Ovary (tissue), 9 donors: ENCODE data around the gene DGKG. TPM values are rescaled to one million over a fixed set of nuclear protein-coding genes. Genes with fewer than 3 reads are reported as not detected.

Source experiments
- DNase-seq, 5 donors: peaks; one replicate each; pipeline ENCODE4 v3.0.0-alpha.2; 2019 to 2020
- H3K27ac ChIP-seq, 2 donors: fragments of 200-600 bp; one replicate each; pipeline versions ENCODE4 v1.5.1 to v1.8.0; 2019 to 2022
- H3K27me3 ChIP-seq: fragments of 200-600 bp; one replicate; pipeline ENCODE4 v1.8.0; 2022
- H3K36me3 ChIP-seq: fragments of 200-600 bp; sonication (generic); one replicate; pipeline ENCODE4 v1.5.1; 2019
- H3K4me1 ChIP-seq: one replicate; pipeline ENCODE4 v1.8.1; 2013; ENCODE audit warnings: mild to moderate bottlenecking, moderate library complexity; ENCODE audit not compliant: insufficient read depth
- H3K4me3 ChIP-seq: fragments of 200-600 bp; sonication (generic); one replicate; pipeline ENCODE4 v1.5.1; 2017
- H3K9me3 ChIP-seq, 2 donors: fragments of 200-600 bp in 1 of 2; sonication (generic) in 1 of 2; one replicate each; pipeline versions ENCODE4 v1.5.1 to v1.8.1; 2013 to 2019; ENCODE audit warnings: mild to moderate bottlenecking in 1 of 2, moderate library complexity in 1 of 2
- EP300 ChIP-seq: sonication (generic); formaldehyde crosslinking; IDR thresholded peaks from one replicate; pipeline ENCODE4 v1.6.1; 2017; ENCODE audit warnings: antibody characterized with exemption
- POLR2A ChIP-seq: fragments of 450-650 bp; IDR thresholded peaks from one replicate; pipeline ENCODE4 v1.6.1; 2017; ENCODE audit warnings: antibody characterized with exemption, mild to moderate bottlenecking, moderate library complexity
- WGBS, 3 donors: extraction: QIAGEN DNeasy Blood & Tissue Kit in 1 of 3; methylation state at CpG; one replicate each; pipeline versions ENCODE4 v1.1.5 to v1.1.7; 2013 to 2017; 5-methylcytosine and 5-hydroxymethylcytosine counted together
- intact Hi-C, 4 donors: fragments of 100-400 bp; cut with DNase I; formaldehyde crosslinking; loops; one replicate each; pipeline versions ENCODE4 v1.11.0 to v1.15.1; 2022 to 2023
- polyA plus RNA-seq, 2 donors: library from polyadenylated mRNA; stranded (reverse); fragments of 200-250 nt in 1 of 2; fragments of 350-450 nt in 1 of 2; fragmentation: Illumina TruSeq in 1 of 2; extraction: RNeasy Lipid Tissue Mini Kit (QIAGEN cat#74804) in 1 of 2; gene quantifications; one replicate each; pipeline ENCODE4 v1.2.3, GENCODE V29; 2013 to 2014
- total RNA-seq, 7 donors: library from RNA; depleted of rRNA in 2 of 7; stranded (reverse); fragments of >200 nt in 2 of 7; fragmentation: NEBNext Ultra II Directional in 3 of 7; extraction: Animal tissue kit (Norgen Biotek cat#: 25700) in 3 of 7; gene quantifications; one replicate each; pipeline versions ENCODE4 v1.1.0 to v1.2.4, GENCODE V29; 2016 to 2023
- TF ChIP-seq, protein P1 (sequence below), 3 donors: fragments of 450-650 bp in 2 of 3; fragments of 200-600 bp in 1 of 3; IDR thresholded peaks; one replicate each; pipeline versions ENCODE4 v1.5.1 to v1.8.0; 2016 to 2022; ENCODE audit warnings: antibody characterized with exemption in 3 of 3, mild to moderate bottlenecking in 1 of 3
- donor health status: DM: no; HTN: no; CAD: no; lungs with moderate emphysema.
- donor health status: DM: no; HTN: no; CAD: no.
- donor health status: Bipolar disorder and iron deficiency.
- donor health status: DM: yes; HTN: yes; CAD: no.
- donor health status: DM: no; HTN: no; CAD: no.
- donor health status: DM: yes; HTN: yes; CAD: no.

DGKG gene
- total and polyA plus RNA-seq, 9 donors: 1.0 to 7.0 (median 4.1) TPM

DNA sequence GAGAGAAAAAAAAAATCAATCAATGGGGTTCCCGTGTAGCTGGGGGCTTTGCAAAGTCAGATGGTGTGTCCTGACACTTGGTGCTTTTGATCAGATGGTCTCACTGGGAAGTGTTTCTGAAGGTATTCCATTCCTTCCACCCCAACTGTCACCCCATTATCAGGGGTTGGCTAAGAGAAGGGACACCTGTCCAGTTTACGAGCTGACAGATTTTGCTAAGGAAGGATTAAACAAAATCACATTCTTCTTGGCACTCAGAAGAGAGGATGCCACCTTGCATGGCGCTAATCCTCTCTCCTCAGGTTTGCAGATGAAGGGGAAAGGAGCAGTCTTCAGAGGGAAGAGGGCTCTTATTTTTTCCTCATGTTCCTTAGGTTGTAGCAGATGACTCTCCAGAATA, 149.4 kb downstream of the DGKG start:
- H3K27ac ChIP-seq: no peak overlapping the region
- H3K4me3 ChIP-seq: no peak overlapping the region
- WGBS, 3 donors: 74 to 80% (median 80%) methylated on average over 3 of the region's 3 CpGs
- intact Hi-C loops: no loop called here
- DNase-seq: no peak
- no peaks in the 10 kb centered on the region for H3K9me3 ChIP-seq
- TF ChIP-seq POLR2A: no peak
- peaks cover 8% of the 10 kb centered on the region for H3K4me1 ChIP-seq
- no peaks in the 10 kb centered on the region for H3K36me3 ChIP-seq
- no peaks in the 10 kb centered on the region for H3K27me3 ChIP-seq

DNA sequence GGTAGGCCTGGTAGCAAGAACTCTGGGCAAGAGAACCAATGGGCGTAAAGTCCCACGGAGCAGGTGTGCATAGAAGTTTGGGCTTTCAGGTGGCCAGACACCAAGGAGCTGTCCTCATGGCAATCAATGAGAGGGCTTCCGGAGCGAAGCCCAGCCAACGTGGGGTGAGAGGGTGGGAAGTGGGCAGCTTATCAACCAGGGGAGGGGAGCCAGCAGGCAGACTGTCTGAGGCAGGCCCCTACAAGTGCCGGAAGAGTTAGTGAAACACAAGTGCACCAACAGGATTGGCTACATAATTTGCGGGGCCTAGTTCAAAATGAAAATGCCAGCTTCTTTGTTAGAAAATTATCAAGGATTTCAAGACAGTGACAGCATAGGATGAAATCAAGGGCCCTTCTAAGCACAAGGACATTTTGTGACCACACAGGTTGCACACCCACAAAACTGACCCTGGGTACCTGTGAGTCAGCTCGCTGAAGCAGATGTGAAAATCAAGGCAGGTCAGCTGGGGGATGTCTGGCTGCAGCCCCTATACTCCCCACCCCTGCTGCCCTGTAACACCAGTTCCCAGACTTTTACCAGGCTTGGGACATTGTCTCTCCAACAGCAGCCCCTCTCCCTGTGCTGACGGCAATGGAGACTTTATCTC, 151.1 kb downstream of the DGKG start:
- Histone ChIP-seq H3K4me3 (no peak overlapping the region), H3K9me3 (no peaks in the 10 kb centered on the region), H3K36me3 (no peaks in the 10 kb centered on the region), H3K27ac (no peak overlapping the region), H3K27me3 (no peaks in the 10 kb centered on the region), H3K4me1 (peaks cover 8% of the 10 kb centered on the region)
- no peak for TF ChIP-seq POLR2A
- TF ChIP-seq, protein P1, sequence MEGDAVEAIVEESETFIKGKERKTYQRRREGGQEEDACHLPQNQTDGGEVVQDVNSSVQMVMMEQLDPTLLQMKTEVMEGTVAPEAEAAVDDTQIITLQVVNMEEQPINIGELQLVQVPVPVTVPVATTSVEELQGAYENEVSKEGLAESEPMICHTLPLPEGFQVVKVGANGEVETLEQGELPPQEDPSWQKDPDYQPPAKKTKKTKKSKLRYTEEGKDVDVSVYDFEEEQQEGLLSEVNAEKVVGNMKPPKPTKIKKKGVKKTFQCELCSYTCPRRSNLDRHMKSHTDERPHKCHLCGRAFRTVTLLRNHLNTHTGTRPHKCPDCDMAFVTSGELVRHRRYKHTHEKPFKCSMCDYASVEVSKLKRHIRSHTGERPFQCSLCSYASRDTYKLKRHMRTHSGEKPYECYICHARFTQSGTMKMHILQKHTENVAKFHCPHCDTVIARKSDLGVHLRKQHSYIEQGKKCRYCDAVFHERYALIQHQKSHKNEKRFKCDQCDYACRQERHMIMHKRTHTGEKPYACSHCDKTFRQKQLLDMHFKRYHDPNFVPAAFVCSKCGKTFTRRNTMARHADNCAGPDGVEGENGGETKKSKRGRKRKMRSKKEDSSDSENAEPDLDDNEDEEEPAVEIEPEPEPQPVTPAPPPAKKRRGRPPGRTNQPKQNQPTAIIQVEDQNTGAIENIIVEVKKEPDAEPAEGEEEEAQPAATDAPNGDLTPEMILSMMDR (IDR thresholded peaks at IDR 0.05): no peak
- no peak for TF ChIP-seq EP300
- intact Hi-C loops: no loop called here
- 87 to 92% (median 89%) methylated on average over 9 of the region's 9 CpGs for WGBS, 3 donors
- no peak for DNase-seq

DNA sequence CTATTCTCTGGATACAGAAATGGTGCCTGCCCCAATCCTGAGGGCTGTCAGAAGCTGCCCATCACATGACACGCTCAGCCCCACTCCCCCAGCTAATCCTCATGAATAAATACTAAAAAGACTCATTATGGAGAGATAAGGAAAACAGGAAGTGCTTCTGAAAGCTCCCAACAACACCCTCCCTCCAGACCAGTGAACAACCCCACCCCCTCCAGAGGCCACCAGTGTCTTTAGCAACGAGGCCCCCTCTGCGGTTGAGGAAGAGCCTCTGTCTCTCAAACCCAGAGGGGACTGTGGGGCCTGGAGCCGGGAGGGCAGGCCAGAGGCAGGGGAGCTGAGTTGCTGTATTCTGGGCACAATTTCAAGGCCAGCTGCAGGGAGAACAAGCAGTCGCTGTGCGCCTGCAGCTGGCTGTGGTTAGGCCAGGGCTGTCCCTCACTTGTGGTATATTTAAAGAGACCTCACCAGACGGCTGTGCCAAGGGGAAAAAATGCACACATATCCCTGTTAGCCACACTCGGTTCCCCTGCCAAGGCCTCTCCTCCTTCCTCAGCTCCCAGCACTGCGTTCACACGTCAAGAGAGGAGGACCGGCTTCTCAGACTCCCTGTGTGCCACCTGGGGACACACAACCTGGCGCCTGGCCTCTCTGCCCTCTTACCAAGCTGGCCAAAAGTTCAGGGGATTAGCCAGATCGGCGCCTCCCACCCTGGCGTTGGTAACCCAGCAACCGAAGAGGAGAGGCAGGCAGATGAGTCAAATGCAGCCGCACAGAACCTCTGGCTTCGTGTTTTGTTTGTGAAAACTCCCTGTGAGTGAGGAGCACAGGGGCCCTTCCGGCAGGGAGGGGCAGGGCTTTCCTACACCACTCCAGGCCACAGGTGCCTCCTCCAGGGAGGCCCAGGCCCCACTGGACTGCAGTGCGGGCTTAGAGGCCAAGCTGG, 152.0 kb downstream of the DGKG start:
- TF ChIP-seq, protein P1 (IDR thresholded peaks at IDR 0.05): no peak
- TF ChIP-seq POLR2A (no peak), EP300 (no peak)
- H3K36me3 ChIP-seq: no peaks in the 10 kb centered on the region
- H3K27ac ChIP-seq: no peak overlapping the region
- peaks cover 8% of the 10 kb centered on the region for H3K4me1 ChIP-seq
- intact Hi-C loops: no loop called here
- peak; percentile 28 to 66 (median 50) for DNase-seq
- no peaks in the 10 kb centered on the region for H3K9me3 ChIP-seq
- no peaks in the 10 kb centered on the region for H3K27me3 ChIP-seq
- H3K4me3 ChIP-seq: no peak overlapping the region
- 6 to 8% (median 6%) methylated on average over 20 of the region's 20 CpGs for WGBS, 3 donors

DNA sequence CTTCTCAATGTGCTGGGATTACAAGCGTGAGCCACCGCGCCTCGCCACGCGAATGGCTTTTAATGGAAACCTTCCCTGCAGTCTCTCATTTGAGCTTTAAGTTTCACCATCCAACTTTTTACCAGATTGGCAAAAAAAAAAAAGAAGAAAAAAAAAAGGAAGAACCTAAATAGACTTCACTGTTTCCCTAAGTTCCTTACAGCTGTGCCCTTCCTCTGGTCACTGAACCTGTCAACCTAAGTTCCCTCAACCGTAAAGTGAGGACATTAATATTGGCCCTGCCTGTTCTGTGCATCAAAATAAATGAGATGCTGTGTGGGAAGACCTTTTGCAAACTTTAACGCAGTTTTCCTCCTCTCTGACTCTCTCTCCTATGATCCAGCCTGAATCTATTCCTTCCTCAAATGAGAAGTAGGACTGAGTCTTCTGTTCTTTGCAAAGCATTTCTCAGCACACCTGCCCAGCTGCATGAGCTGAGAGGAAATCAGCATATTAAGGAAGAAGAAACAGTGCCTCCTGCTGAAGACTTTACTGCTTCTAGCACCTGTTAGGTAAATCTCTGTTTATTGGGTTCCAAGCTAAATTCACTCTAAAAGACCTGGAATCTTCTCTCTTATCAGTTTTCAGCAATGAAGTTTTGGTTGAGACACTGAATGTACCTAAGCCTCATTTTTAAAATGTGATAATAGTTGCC, 153.6 kb downstream of the DGKG start:
- H3K27me3 ChIP-seq: no peaks in the 10 kb centered on the region
- TF ChIP-seq EP300 (no peak), POLR2A (no peak)
- TF ChIP-seq, protein P1 (IDR thresholded peaks at IDR 0.05): no peak
- no peak overlapping the region for H3K27ac ChIP-seq
- no peak for DNase-seq
- WGBS, 3 donors: 85 to 94% (median 88%) methylated on average over 8 of the region's 8 CpGs
- H3K36me3 ChIP-seq: no peaks in the 10 kb centered on the region
- H3K9me3 ChIP-seq: no peaks in the 10 kb centered on the region
- peaks cover 8% of the 10 kb centered on the region for H3K4me1 ChIP-seq
- intact Hi-C loops: no loop called here
- no peak overlapping the region for H3K4me3 ChIP-seq
